ENCODE data around the gene TEX53.

The TEX53 gene

DNA sequence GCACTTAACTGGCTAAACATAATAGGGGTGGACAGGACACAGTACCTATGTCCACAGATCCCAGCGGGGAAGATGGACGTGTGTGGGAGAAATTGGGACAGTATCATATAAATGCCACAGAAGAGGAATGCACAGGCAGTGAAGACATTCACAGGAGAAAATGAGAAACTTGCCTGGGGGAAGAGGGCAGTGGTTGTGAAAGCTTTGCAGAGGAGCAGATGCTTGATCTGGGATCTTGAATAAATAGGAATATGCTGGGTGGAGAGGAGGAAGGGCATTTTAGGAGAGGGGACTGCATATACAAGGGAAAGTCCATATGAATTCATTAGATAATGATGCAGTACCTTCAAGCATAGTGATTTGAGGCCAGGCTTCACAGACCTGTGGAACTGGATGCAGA lies 32.9 kb downstream of the TEX53 start:
- no peaks in the 10 kb centered on the region for H3F3A ChIP-seq (ENCODE audit: control insufficient read depth, insufficient read depth)
- no peak overlapping the region for H3K4me2 ChIP-seq (ENCODE audit: low read length)
- H3K79me2 ChIP-seq (ENCODE audit: control insufficient read depth, low read length) = peaks cover 20% of the 10 kb centered on the region
- H3K27ac ChIP-seq (ENCODE audit: low read depth, low read length) = no peak overlapping the region
- H3K9me2 ChIP-seq (replicated peaks; ENCODE audit: control insufficient read depth, low read length) = no peaks in the 10 kb centered on the region
- no peaks in the 10 kb centered on the region for H4K20me1 ChIP-seq (ENCODE audit: control insufficient read depth, insufficient read depth, low read depth, low read length)
- peaks cover 47% of the 10 kb centered on the region for H3K36me3 ChIP-seq (ENCODE audit: control insufficient read depth, low read length)
- no peaks in the 10 kb centered on the region for H3K27me3 ChIP-seq (ENCODE audit: control insufficient read depth, low read length)
- no peak overlapping the region for H3K4me3 ChIP-seq (ENCODE audit: low read length)
- H3K9me3 ChIP-seq (ENCODE audit: control insufficient read depth, insufficient read depth, low read length) = no peaks in the 10 kb centered on the region
- TF ChIP-seq, protein P1, sequence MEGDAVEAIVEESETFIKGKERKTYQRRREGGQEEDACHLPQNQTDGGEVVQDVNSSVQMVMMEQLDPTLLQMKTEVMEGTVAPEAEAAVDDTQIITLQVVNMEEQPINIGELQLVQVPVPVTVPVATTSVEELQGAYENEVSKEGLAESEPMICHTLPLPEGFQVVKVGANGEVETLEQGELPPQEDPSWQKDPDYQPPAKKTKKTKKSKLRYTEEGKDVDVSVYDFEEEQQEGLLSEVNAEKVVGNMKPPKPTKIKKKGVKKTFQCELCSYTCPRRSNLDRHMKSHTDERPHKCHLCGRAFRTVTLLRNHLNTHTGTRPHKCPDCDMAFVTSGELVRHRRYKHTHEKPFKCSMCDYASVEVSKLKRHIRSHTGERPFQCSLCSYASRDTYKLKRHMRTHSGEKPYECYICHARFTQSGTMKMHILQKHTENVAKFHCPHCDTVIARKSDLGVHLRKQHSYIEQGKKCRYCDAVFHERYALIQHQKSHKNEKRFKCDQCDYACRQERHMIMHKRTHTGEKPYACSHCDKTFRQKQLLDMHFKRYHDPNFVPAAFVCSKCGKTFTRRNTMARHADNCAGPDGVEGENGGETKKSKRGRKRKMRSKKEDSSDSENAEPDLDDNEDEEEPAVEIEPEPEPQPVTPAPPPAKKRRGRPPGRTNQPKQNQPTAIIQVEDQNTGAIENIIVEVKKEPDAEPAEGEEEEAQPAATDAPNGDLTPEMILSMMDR (IDR thresholded peaks at IDR 0.05; ENCODE audit: low read depth, low read length, poor library complexity, severe bottlenecking) = no peak
- no peak for TF ChIP-seq EZH2phosphoT487 (IDR thresholded peaks at IDR 0.05; ENCODE audit: borderline replicate concordance, low read length)
- peaks cover 3% of the 10 kb centered on the region for H3K4me1 ChIP-seq (ENCODE audit: control insufficient read depth, low read length)

DNA sequence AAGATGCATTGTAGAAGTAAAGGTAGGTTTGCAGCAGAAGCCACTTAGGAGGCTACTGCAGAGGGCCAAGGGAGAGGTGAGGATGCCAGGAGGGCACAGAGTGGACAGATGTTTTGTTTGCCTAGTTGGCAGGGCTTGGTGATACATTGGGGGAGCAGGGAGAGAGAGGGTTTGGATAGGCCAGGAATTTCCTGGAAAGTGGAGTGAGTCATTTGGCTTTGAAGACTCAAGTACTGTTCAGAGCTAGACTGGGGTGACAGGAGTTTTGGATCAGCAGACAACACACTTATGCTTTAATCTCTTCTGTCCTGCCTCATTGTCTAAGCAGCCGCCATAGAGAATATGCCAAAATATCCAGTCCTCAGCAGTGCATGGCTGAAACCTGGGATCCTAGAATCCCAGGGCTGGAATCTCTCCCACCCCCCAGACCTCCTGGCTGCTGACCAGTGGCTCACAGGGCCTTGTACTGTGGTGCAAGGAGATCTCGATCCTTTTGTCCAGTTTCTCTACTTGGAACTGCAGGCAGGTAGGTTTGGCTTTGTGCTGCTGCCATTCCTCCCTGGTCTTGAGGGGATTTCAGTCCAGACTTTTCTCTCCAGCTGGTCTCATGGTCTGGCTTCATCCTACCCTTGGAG lies 35.5 kb downstream of the TEX53 start:
- H3K4me1 ChIP-seq (ENCODE audit: control insufficient read depth, low read length) = peaks cover 29% of the 10 kb centered on the region
- TF ChIP-seq, protein P1 (IDR thresholded peaks at IDR 0.05; ENCODE audit: low read depth, low read length, poor library complexity, severe bottlenecking) = no peak
- no peak for TF ChIP-seq EZH2phosphoT487 (IDR thresholded peaks at IDR 0.05; ENCODE audit: borderline replicate concordance, low read length)
- H3K9me2 ChIP-seq (replicated peaks; ENCODE audit: control insufficient read depth, low read length) = no peaks in the 10 kb centered on the region
- no peaks in the 10 kb centered on the region for H3K9me3 ChIP-seq (ENCODE audit: control insufficient read depth, insufficient read depth, low read length)
- peaks cover 6% of the 10 kb centered on the region for H3F3A ChIP-seq (ENCODE audit: control insufficient read depth, insufficient read depth)
- peaks cover 49% of the 10 kb centered on the region for H3K36me3 ChIP-seq (ENCODE audit: control insufficient read depth, low read length)
- no peaks in the 10 kb centered on the region for H4K20me1 ChIP-seq (ENCODE audit: control insufficient read depth, insufficient read depth, low read depth, low read length)
- H3K4me2 ChIP-seq (ENCODE audit: low read length) = no peak overlapping the region
- H3K4me3 ChIP-seq (ENCODE audit: low read length) = no peak overlapping the region
- H3K27me3 ChIP-seq (ENCODE audit: control insufficient read depth, low read length) = no peaks in the 10 kb centered on the region
- H3K27ac ChIP-seq (ENCODE audit: low read depth, low read length) = no peak overlapping the region
- peaks cover 45% of the 10 kb centered on the region for H3K79me2 ChIP-seq (ENCODE audit: control insufficient read depth, low read length)

DNA sequence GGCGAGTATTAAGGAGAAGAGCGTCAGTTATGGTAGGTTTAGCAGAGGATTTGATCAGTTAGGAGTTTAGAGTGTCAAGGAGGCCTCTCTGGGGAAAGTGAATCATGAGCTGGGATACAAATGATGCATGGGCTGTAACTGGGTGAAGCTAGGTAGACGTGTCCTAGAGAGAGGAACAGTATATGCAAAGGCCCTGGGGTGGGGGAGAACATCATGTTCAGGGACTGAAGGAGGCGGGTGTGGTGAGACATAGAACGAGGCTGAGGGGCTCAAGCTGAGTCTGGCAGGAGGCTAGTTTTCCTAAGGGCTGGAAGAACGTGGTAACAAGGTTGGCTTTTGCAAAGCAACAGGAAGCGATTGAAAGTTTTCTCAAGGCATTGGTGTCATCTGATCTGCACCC lies 36.0 kb downstream of the TEX53 start:
- Histone ChIP-seq H3K36me3 (ENCODE audit: control insufficient read depth, low read length) (peaks cover 44% of the 10 kb centered on the region), H3K4me2 (ENCODE audit: low read length) (no peak overlapping the region), H3K27ac (ENCODE audit: low read depth, low read length) (no peak overlapping the region), H3K4me3 (ENCODE audit: low read length) (no peak overlapping the region), H3K27me3 (ENCODE audit: control insufficient read depth, low read length) (no peaks in the 10 kb centered on the region), H3K4me1 (ENCODE audit: control insufficient read depth, low read length) (peaks cover 34% of the 10 kb centered on the region), H3K9me2 (replicated peaks; ENCODE audit: control insufficient read depth, low read length) (no peaks in the 10 kb centered on the region), H3F3A (ENCODE audit: control insufficient read depth, insufficient read depth) (peaks cover 10% of the 10 kb centered on the region), H3K9me3 (ENCODE audit: control insufficient read depth, insufficient read depth, low read length) (no peaks in the 10 kb centered on the region), H3K79me2 (ENCODE audit: control insufficient read depth, low read length) (peaks cover 51% of the 10 kb centered on the region), H4K20me1 (ENCODE audit: control insufficient read depth, insufficient read depth, low read depth, low read length) (no peaks in the 10 kb centered on the region)
- TF ChIP-seq, protein P1 (IDR thresholded peaks at IDR 0.05; ENCODE audit: low read depth, low read length, poor library complexity, severe bottlenecking) = no peak
- no peak for TF ChIP-seq EZH2phosphoT487 (IDR thresholded peaks at IDR 0.05; ENCODE audit: borderline replicate concordance, low read length)
